ENCODE results near the gene F3. TPM values are rescaled to one million over a fixed set of nuclear protein-coding genes. Genes with fewer than 3 reads are reported as not detected.

Gene F3
- total and polyA plus RNA-seq, 2 of the 13 experiments (the other 11 are each of a cell fraction or from before 2014, with no cell fraction given): 5.8 to 9.0 TPM

DNA sequence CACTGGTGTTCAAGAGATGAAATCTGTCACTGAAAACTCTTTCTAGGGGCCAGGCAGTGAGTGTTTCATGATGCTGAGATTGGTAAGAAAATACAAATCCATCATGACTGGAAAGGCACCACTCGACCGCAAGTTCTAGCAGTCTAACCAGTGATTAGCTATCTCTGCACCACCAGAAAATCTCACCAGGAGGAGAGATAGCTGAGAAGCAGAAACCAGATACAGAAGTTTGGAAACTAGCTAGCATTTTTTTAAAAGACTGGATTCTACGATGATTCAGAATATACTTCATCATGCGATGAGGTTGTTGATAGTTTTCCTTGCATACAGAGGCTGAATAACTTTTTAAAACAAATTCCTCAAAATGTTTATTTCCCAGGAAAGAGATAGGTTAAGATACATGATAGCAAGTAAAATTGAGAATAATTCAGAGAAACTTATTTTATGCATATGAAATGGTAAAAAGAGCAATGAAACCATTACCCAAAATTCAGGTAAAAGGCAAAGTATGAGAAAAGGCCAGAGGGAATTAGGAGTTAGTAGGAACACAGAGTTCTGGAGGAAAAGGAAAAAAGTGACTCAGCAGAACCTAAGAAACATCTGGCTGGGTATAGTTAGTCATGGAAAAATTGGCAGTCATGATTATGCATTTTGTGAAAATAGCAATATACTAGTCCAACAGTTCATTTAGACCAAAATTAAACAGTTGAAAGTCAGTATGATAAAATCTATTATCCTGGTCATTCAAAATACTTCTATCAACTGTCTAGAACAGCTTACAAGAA, 3.3 kb upstream of the F3 start (continued):
- no peak for TF ChIP-seq ZMAT3 (CRISPR knock-in tag; conservative IDR thresholded peaks at IDR 0.05)

GRCh38 chr1:94543893-94544635, 2.5 kb upstream of the F3 start:
- Histone ChIP-seq H3K79me2 (ENCODE audit: insufficient read depth, low read length) (peaks cover 4% of the 10 kb centered on the region), H3K36me3 (replicated peaks in 1 of 2; ENCODE audit: control insufficient read depth in 1 of 2, insufficient read depth in 2 of 2, low read length in 2 of 2) (no peaks in the 10 kb centered on the region), H3K27me3 (ENCODE audit: control insufficient read depth in 1 of 2, insufficient read depth in 2 of 2, low read length in 2 of 2) (no peaks in the 10 kb centered on the region), H4K20me1 (ENCODE audit: insufficient read depth, low read length) (no peaks in the 10 kb centered on the region), H3K4me3 (replicated peaks in 1 of 3; ENCODE audit: insufficient read depth in 1 of 3, low read depth in 2 of 3, low read length in 3 of 3) (no peak overlapping the region), H3K4me1 (ENCODE audit: insufficient read depth, low read length) (peaks cover 44% of the 10 kb centered on the region), H3K9ac (ENCODE audit: insufficient read depth, low read depth, low read length) (no peak overlapping the region), H3K9me3 (ENCODE audit: low read length) (no peaks in the 10 kb centered on the region), H3K4me2 (ENCODE audit: low read depth, low read length) (no peak overlapping the region), H3K27ac (ENCODE audit: extremely low read length, insufficient read depth, low read length) (no peak overlapping the region), H2AFZ (ENCODE audit: low read length) (no peak overlapping the region)
- in situ Hi-C loops (cut with HindIII; ENCODE audit: extremely low pct_ligation_motif_present, low pct_unique_long_range_greater_than_20kb) (loop anchor here (25.0 kb wide), 1 partner anchor 493 kb away; no protein-coding TSS in a partner anchor), intact Hi-C loops (cut with micrococcal nuclease; ENCODE audit: unreplicated experiment) (loop anchor here (5.0 kb wide), 1 partner anchor 53 kb away; no protein-coding TSS in a partner anchor)
- DNase-seq (ENCODE audit: low spot score) (no peak), FAIRE-seq (no peak), ATAC-seq (no peak)
- CTCF ChIA-PET (ENCODE audit: low intra/inter-chr PET ratio, low total read pairs): no interaction called here
- WGBS (ENCODE audit: low lambda C conversion rate): 51% methylated on average over 4 of the region's 4 CpGs
- POLR2A ChIA-PET: no interaction called here
- TF ChIP-seq CENPT (CRISPR knock-in tag; IDR thresholded peaks at IDR 0.05; ENCODE audit: low read depth): no peak
- no peak for TF ChIP-seq PREB (CRISPR knock-in tag; IDR thresholded peaks at IDR 0.05)
- TF ChIP-seq ZNF784 (CRISPR knock-in tag; IDR thresholded peaks at IDR 0.05; ENCODE audit: borderline replicate concordance): no peak
- no peak for TF ChIP-seq IKZF4 (CRISPR knock-in tag; IDR thresholded peaks at IDR 0.05; ENCODE audit: borderline replicate concordance, low read depth, not compliant biosample characterization)
- TF ChIP-seq ZNF788 (CRISPR knock-in tag; IDR thresholded peaks at IDR 0.05; ENCODE audit: borderline replicate concordance): no peak
- peak; percentile 51; the same call in 1 of the 2 replicates for TF ChIP-seq TFAP4 (IDR thresholded peaks at IDR 0.05; ENCODE audit: borderline replicate concordance, low read depth)
- TF ChIP-seq KDM2A (CRISPR knock-in tag; IDR thresholded peaks at IDR 0.05; ENCODE audit: borderline replicate concordance, low read depth): no peak
- no peak for TF ChIP-seq KLF13 (CRISPR knock-in tag; IDR thresholded peaks at IDR 0.05)
- TF ChIP-seq ZNF501 (CRISPR knock-in tag; IDR thresholded peaks at IDR 0.05): no peak
- no TSS peak for BruUV-seq (replicated peaks)
